T-cell (primary cell): ENCODE results near the gene HELZ2. TPM values are rescaled to one million over a fixed set of nuclear protein-coding genes. Genes with fewer than 3 reads are reported as not detected.

Experiments used
- ATAC-seq, 4 experiments: fragments of 200-7000 bp in 3 of 4; fragments of 150-1000 bp in 1 of 4; cut with Tn5 transposase; replicated peaks in 1 of 4; 1 replicate in 3 of 4; 2 replicates in 1 of 4; pipeline ENCODE4 v1.10.0; 2021; ENCODE audit warnings: moderate library complexity in 3 of 4, mild to moderate bottlenecking in 2 of 4, moderate number of reproducible peaks in 1 of 4
- CTCF ChIA-PET, 2 donors: fragments of 300-600 bp; sonication (Branson Sonifier 250); formaldehyde crosslinking; loops; one replicate each; lab custom pipeline; 2022; ENCODE audit warnings: antibody characterized with exemption in 2 of 2; lab: Charles Lee
- POLR2A ChIA-PET, 2 donors: fragments of 300-600 bp; sonication (Branson Sonifier 250); formaldehyde crosslinking; loops; one replicate each; lab custom pipeline; 2022; ENCODE audit warnings: antibody characterized with exemption in 2 of 2; lab: Charles Lee
- DNase-seq, 35 experiments: peaks; one replicate each; pipeline versions ENCODE4 v3.0.0 to v3.0.0-alpha.2; 2013 to 2023
- H3K27ac ChIP-seq: one replicate; pipeline ENCODE4 v1.5.1; 2013; ENCODE audit warnings: low read length
- H3K27me3 ChIP-seq, 2 experiments: replicated peaks in 1 of 2; 1 replicate in 1 of 2; 2 replicates in 1 of 2; pipeline versions ENCODE4 v1.6.1 to v1.7.0; 2013; ENCODE audit warnings: low read length in 1 of 2, mixed read lengths in 1 of 2; ENCODE audit not compliant: control insufficient read depth in 2 of 2, insufficient read depth in 2 of 2; ENCODE audit errors: extremely low read depth in 1 of 2
- H3K36me3 ChIP-seq, 2 donors: 1 replicate in 1 of 2; 2 replicates in 1 of 2; pipeline versions ENCODE4 v1.6.1 to v1.7.0; 2013; ENCODE audit warnings: low read length in 1 of 2; ENCODE audit not compliant: control insufficient read depth in 2 of 2, insufficient read depth in 1 of 2; ENCODE audit errors: extremely low read depth in 1 of 2
- H3K4me1 ChIP-seq, 2 experiments: 1 replicate in 1 of 2; 2 replicates in 1 of 2; pipeline versions ENCODE4 v1.6.1 to v1.7.0; 2013; ENCODE audit warnings: low read length in 2 of 2, mixed read lengths in 1 of 2; ENCODE audit not compliant: insufficient read depth in 2 of 2, control insufficient read depth in 1 of 2; ENCODE audit errors: extremely low read depth in 1 of 2
- H3K4me3 ChIP-seq, 2 donors: 1 replicate in 1 of 2; 2 replicates in 1 of 2; pipeline versions ENCODE4 v1.5.1 to v1.7.0; 2013; ENCODE audit warnings: mild to moderate bottlenecking in 2 of 2, low read length in 1 of 2, moderate library complexity in 1 of 2; ENCODE audit not compliant: control insufficient read depth in 1 of 2; ENCODE audit errors: extremely low read depth in 1 of 2
- H3K9me3 ChIP-seq: 2 replicates; pipeline ENCODE4 v1.7.0; 2013
- H3K27ac Mint-ChIP-seq, 2 donors: one replicate each; pipeline ENCODE4 v1.8.0; 2020 to 2021; ENCODE audit warnings: mild to moderate bottlenecking in 2 of 2, mixed read lengths in 2 of 2
- H3K27me3 Mint-ChIP-seq, 2 donors: one replicate each; pipeline ENCODE4 v1.8.0; 2021 to 2022; ENCODE audit warnings: mixed read lengths in 2 of 2
- H3K36me3 Mint-ChIP-seq: one replicate; pipeline ENCODE4 v1.8.0; 2021; ENCODE audit warnings: mixed read lengths
- H3K4me1 Mint-ChIP-seq, 3 donors: one replicate each; pipeline ENCODE4 v1.8.0; 2020 to 2022; ENCODE audit warnings: mixed read lengths in 3 of 3, mild to moderate bottlenecking in 1 of 3
- H3K4me3 Mint-ChIP-seq, 3 donors: one replicate each; pipeline ENCODE4 v1.8.0; 2020 to 2022; ENCODE audit warnings: mild to moderate bottlenecking in 3 of 3, mixed read lengths in 3 of 3, moderate library complexity in 3 of 3
- H3K9me3 Mint-ChIP-seq, 3 donors: one replicate each; pipeline ENCODE4 v1.8.0; 2020 to 2022; ENCODE audit warnings: mixed read lengths in 3 of 3
- WGBS: methylation state at CpG from one replicate; pipeline ENCODE4 v1.1.5; 2013; ENCODE audit warnings: missing lambda C conversion rate; ENCODE audit not compliant: insufficient coverage; 5-methylcytosine and 5-hydroxymethylcytosine counted together
- total RNA-seq, 35 experiments: library from RNA in 6 of 35; stranded (reverse) in 6 of 35; fragments of 120-200 nt in 1 of 35; gene quantifications; one replicate each; pipeline versions ENCODE4 v1.2.1 to v1.2.4 and lab custom pipeline; 2013 to 2026

The HELZ2 gene
- total RNA-seq, 5 donors from 2014 or later (not counting 1 experiment from before 2014, with no cell fraction given) = 31.6 to 73.0 (median 43.5) TPM

- H3K4me3 Mint-ChIP-seq = no peak overlapping the region
- POLR2A ChIA-PET = no interaction called here
- Histone ChIP-seq H3K9me3 (no peaks in the 10 kb centered on the region), H3K27ac (no peak overlapping the region), H3K4me1 (peaks cover 0 to 8% of the 10 kb centered on the region in 2 experiments), H3K36me3 (peaks cover 13 to 61% of the 10 kb centered on the region in 2 donors), H3K27me3 (no peaks in the 10 kb centered on the region), H3K4me3 (no peak overlapping the region)
- CTCF ChIA-PET = no interaction called here
- H3K27me3 Mint-ChIP-seq = no peaks in the 10 kb centered on the region
- no peak for DNase-seq
- no peak overlapping the region for H3K27ac Mint-ChIP-seq
- ATAC-seq = no peak
- WGBS = 96% methylated on average over 22 of the region's 27 CpGs
- H3K36me3 Mint-ChIP-seq = peaks cover 43% of the 10 kb centered on the region
- peaks cover 0 to 5% (median 2%) of the 10 kb centered on the region in 3 donors for H3K4me1 Mint-ChIP-seq
- H3K9me3 Mint-ChIP-seq = no peaks in the 10 kb centered on the region
These were observed 25.5 kb upstream of the HELZ2 start for GRCh38 chr20:63599396-63600050.

GRCh38 chr20:63598479-63599395, 24.7 kb upstream of the HELZ2 start:
- Histone ChIP-seq H3K4me3 (no peak overlapping the region), H3K36me3 (peaks cover 13 to 61% of the 10 kb centered on the region in 2 donors), H3K4me1 (peaks cover 0 to 8% of the 10 kb centered on the region in 2 experiments), H3K9me3 (no peaks in the 10 kb centered on the region), H3K27ac (no peak overlapping the region), H3K27me3 (no peaks in the 10 kb centered on the region)
- POLR2A ChIA-PET = no interaction called here
- H3K27ac Mint-ChIP-seq = no peak overlapping the region
- peaks cover 42% of the 10 kb centered on the region for H3K36me3 Mint-ChIP-seq
- peaks cover 0 to 5% (median 2%) of the 10 kb centered on the region in 3 donors for H3K4me1 Mint-ChIP-seq
- WGBS = 95% methylated on average over 23 of the region's 33 CpGs
- DNase-seq (no peak), ATAC-seq (no peak)
- no peaks in the 10 kb centered on the region for H3K9me3 Mint-ChIP-seq
- H3K27me3 Mint-ChIP-seq = no peaks in the 10 kb centered on the region
- CTCF ChIA-PET = no interaction called here
- no peak overlapping the region for H3K4me3 Mint-ChIP-seq

GRCh38 chr20:63597651-63598478, 23.8 kb upstream of the HELZ2 start:
- H3K9me3 Mint-ChIP-seq = no peaks in the 10 kb centered on the region
- WGBS = 89% methylated on average over 22 of the region's 23 CpGs

GRCh38 chr20:63596423-63596822, 22.4 kb upstream of the HELZ2 start:
- Mint-ChIP-seq H3K4me1 (peaks cover 0 to 2% (median 0%) of the 10 kb centered on the region in 3 donors), H3K9me3 (no peaks in the 10 kb centered on the region), H3K36me3 (peaks cover 48% of the 10 kb centered on the region)

More at GRCh38 chr20:63597651-63598478, 23.8 kb upstream of the HELZ2 start:
- Mint-ChIP-seq H3K27ac (no peak overlapping the region), H3K36me3 (peaks cover 47% of the 10 kb centered on the region), H3K4me3 (no peak overlapping the region), H3K27me3 (no peaks in the 10 kb centered on the region), H3K4me1 (peaks cover 0 to 3% (median 2%) of the 10 kb centered on the region in 3 donors)
- ATAC-seq (no peak), DNase-seq (no peak)
- ChIA-PET POLR2A (no interaction called here), CTCF (no interaction called here)
- H3K27ac ChIP-seq = no peak overlapping the region
- peaks cover 15 to 65% of the 10 kb centered on the region in 2 donors for H3K36me3 ChIP-seq
- no peaks in the 10 kb centered on the region for H3K27me3 ChIP-seq
- H3K4me3 ChIP-seq = no peak overlapping the region
- H3K4me1 ChIP-seq = peaks cover 0 to 8% of the 10 kb centered on the region in 2 experiments
- no peaks in the 10 kb centered on the region for H3K9me3 ChIP-seq

DNA sequence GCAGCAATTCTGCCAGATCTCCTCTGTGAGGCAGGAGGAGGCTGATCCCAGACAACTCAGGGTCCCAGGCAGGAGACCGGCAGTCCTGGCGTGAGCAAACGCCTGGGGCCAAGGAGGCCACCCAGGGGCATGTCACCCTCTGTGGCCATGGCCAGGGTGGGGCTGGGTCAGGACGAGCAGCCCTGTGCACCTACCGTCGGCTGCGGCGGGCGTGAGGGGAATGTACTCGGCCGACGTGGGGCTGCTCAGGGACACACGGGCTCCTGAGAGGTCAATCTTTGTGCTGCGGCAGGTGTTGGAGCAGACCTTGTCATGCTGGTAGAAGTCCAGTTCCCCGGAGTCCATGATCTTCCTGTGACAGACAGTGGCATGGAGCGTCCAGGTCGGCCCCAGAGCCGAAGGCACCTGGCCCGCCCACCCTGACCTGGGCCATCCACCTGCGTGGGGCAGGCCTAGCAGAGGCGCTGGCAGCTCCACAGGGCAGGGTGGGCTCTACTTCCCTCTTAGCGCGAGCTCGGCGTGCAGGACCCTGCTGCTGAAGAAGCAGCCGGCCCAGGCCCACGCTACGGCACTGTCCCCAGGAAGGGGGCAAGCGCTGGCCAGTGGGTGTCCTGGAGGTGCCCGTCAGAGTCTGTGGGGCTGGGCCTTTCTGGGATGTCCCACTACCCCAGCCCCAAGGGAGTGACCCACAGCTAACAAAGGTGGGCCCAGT, 21.5 kb upstream of the HELZ2 start:
- CTCF ChIA-PET = no interaction called here
- H3K4me3 Mint-ChIP-seq = no peak overlapping the region

More at GRCh38 chr20:63596423-63596822, 22.4 kb upstream of the HELZ2 start:
- H3K27me3 ChIP-seq = no peaks in the 10 kb centered on the region
- DNase-seq (no peak), ATAC-seq (no peak)
- no peaks in the 10 kb centered on the region for H3K9me3 ChIP-seq
- Mint-ChIP-seq H3K4me3 (no peak overlapping the region), H3K27me3 (no peaks in the 10 kb centered on the region), H3K27ac (no peak overlapping the region)
- no peak overlapping the region for H3K27ac ChIP-seq
- 96% methylated on average over 5 of the region's 6 CpGs for WGBS
- H3K4me1 ChIP-seq = peaks cover 0 to 6% of the 10 kb centered on the region in 2 experiments
- POLR2A ChIA-PET = no interaction called here
- H3K4me3 ChIP-seq = no peak overlapping the region
- H3K36me3 ChIP-seq = peaks cover 26 to 69% of the 10 kb centered on the region in 2 donors
- CTCF ChIA-PET = no interaction called here

More for the DNA sequence above, 21.5 kb upstream of the HELZ2 start:
- H3K27ac ChIP-seq = no peak overlapping the region
- no peaks in the 10 kb centered on the region for H3K27me3 ChIP-seq
- 95% methylated on average over 24 of the region's 30 CpGs for WGBS
- no peaks in the 10 kb centered on the region for H3K9me3 ChIP-seq
- H3K36me3 Mint-ChIP-seq = peaks cover 52% of the 10 kb centered on the region
- H3K4me3 ChIP-seq = no peak overlapping the region
- H3K36me3 ChIP-seq = peaks cover 26 to 74% of the 10 kb centered on the region in 2 donors
- no peak overlapping the region for H3K27ac Mint-ChIP-seq
- POLR2A ChIA-PET = no interaction called here
- no peaks in the 10 kb centered on the region for H3K9me3 Mint-ChIP-seq
- H3K4me1 ChIP-seq = peaks cover 0 to 3% of the 10 kb centered on the region in 2 experiments
- ATAC-seq = no peak
- no peaks in the 10 kb centered on the region for H3K27me3 Mint-ChIP-seq
- DNase-seq = no peak
- H3K4me1 Mint-ChIP-seq = no peaks in the 10 kb centered on the region
